CD4-positive, CD25-positive, alpha-beta regulatory T cell (primary cell): ENCODE measurements around the gene ABCA3. TPM values are rescaled to one million over a fixed set of nuclear protein-coding genes. Genes with fewer than 3 reads are reported as not detected.
"Not testable (repeated sequence)": the region's sequence is repeated elsewhere in the genome, so short reads cannot be mapped to it uniquely, and the experiment has no call there.

Experiments
- ATAC-seq, 2 donors: fragments of 150-1000 bp; cut with Tn5 transposase; one replicate each; pipeline ENCODE4 v1.10.0; 2021; ENCODE audit warnings: low read depth in 2 of 2, moderate number of reproducible peaks in 2 of 2, moderate library complexity in 1 of 2
- DNase-seq, 3 donors: peaks; one replicate each; pipeline versions ENCODE4 v3.0.0 to v3.0.0-alpha.2; 2012 to 2022; ENCODE audit warnings: mixed read lengths in 1 of 3
- H3K27ac ChIP-seq: one replicate; pipeline ENCODE4 v1.7.0; 2013; ENCODE audit warnings: mild to moderate bottlenecking, low read length; ENCODE audit not compliant: insufficient read depth, poor library complexity, severe bottlenecking
- H3K27me3 ChIP-seq: one replicate; pipeline ENCODE4 v1.7.0; 2013; ENCODE audit warnings: low read length; ENCODE audit not compliant: control insufficient read depth, insufficient read depth
- H3K36me3 ChIP-seq: one replicate; pipeline ENCODE4 v1.7.0; 2013; ENCODE audit warnings: mild to moderate bottlenecking, low read length, moderate library complexity; ENCODE audit not compliant: control insufficient read depth, insufficient read depth
- H3K4me1 ChIP-seq: 2 replicates; pipeline ENCODE4 v1.7.0; 2013; ENCODE audit warnings: mild to moderate bottlenecking, low read length; ENCODE audit not compliant: insufficient read depth, control insufficient read depth, poor library complexity, severe bottlenecking
- H3K4me3 ChIP-seq: one replicate; pipeline ENCODE4 v1.7.0; 2013; ENCODE audit warnings: low read depth, mild to moderate bottlenecking, low read length, moderate library complexity
- H3K9me3 ChIP-seq, 2 experiments: 1 replicate in 1 of 2; 2 replicates in 1 of 2; pipeline ENCODE4 v1.7.0; 2013; ENCODE audit warnings: low read length in 2 of 2, mild to moderate bottlenecking in 1 of 2, moderate library complexity in 1 of 2; ENCODE audit not compliant: control insufficient read depth in 2 of 2
- H3K27ac Mint-ChIP-seq, 3 donors: one replicate each; pipeline ENCODE4 v1.8.0; 2020 to 2022; ENCODE audit warnings: mild to moderate bottlenecking in 3 of 3, mixed read lengths in 3 of 3, moderate library complexity in 2 of 3
- H3K27me3 Mint-ChIP-seq: one replicate; pipeline ENCODE4 v1.8.0; 2022; ENCODE audit warnings: mild to moderate bottlenecking, mixed read lengths
- H3K36me3 Mint-ChIP-seq: one replicate; pipeline ENCODE4 v1.8.0; 2020; ENCODE audit warnings: mixed read lengths
- H3K4me1 Mint-ChIP-seq, 4 donors: one replicate each; pipeline ENCODE4 v1.8.0; 2020 to 2022; ENCODE audit warnings: mixed read lengths in 4 of 4, mild to moderate bottlenecking in 1 of 4
- H3K4me3 Mint-ChIP-seq, 4 donors: one replicate each; pipeline ENCODE4 v1.8.0; 2020 to 2022; ENCODE audit warnings: mild to moderate bottlenecking in 4 of 4, mixed read lengths in 4 of 4, moderate library complexity in 3 of 4
- H3K9me3 Mint-ChIP-seq, 7 donors: one replicate each; pipeline ENCODE4 v1.8.0; 2020 to 2022; ENCODE audit warnings: mixed read lengths in 7 of 7, mild to moderate bottlenecking in 3 of 7, moderate library complexity in 2 of 7
- polyA plus RNA-seq, 4 donors: library from polyadenylated mRNA; unstranded; fragments of 300-500 nt; fragmentation: Illumina TruSeq; gene quantifications; one replicate each; pipeline ENCODE4 v1.2.3, GENCODE V29; 2021
- total RNA-seq: library from RNA; stranded (reverse); gene quantifications from one replicate; pipeline ENCODE4 v1.2.3, GENCODE V29; 2022

The ABCA3 gene
- total RNA-seq (5.1 TPM), polyA plus RNA-seq (1 to 10 TPM; 1.1 to 2.2 (median 2.0) TPM)

DNA sequence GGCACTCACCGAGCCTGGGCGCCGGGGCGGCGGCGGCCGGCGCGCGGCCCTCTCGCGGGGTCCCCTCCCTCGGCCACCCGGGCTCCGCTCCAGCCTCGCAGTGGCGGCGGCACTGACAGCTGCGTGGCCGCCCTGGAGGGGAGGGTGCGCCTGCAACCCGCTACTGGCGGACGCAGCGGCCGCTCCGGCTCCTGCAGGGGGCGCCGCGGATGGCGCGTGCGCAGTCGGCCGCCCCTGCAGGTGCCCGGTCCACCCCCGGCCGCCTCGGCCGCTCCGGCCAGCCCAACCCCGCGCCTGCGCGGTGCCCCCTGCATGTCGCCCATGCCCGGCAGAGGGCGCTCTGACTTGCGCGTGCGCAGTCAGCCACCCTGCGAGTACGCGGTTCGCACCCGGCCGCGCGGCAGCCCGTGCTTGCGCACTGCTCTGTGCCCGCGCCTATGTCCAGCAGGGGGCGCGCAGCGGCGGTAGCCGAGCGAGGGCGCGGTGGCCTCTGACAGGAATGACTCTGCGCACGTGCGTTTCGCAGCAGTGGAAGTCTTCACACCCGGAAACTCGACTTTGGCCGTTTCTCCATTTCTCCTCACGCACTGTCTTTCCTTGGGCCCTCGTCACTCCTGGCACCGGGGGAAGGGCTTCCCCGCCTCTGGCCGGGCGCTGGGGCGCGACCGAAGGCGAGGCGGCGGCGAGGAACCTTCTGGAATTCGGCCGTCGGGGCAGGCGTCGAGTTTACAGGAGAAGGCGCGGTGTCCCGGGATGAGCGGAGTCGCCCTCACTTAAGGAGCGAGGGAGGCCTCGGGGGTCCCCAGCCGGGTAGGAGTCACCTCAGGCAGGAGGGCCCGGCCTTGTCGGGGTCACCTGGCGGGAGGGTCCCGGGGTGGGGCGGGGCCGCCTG is at the start of gene ABCA3:
TSS of gene ABCA3 (minus strand) at position 165 of the 892 bp plus-strand sequence. CDS start 14,262 bp downstream, outside the sequence.
- H3K27me3 ChIP-seq: peaks cover 2% of the 10 kb centered on the region
- Mint-ChIP-seq H3K36me3 (no peaks in the 10 kb centered on the region), H3K4me1 (peaks cover 0 to 18% (median 12%) of the 10 kb centered on the region in 4 donors), H3K4me3 (peak within 1 kb of the TSS; percentile 84 to 88 (median 88)), H3K27ac (peak within 1 kb of the TSS in 2 of 3 donors; percentile 38 to 65), H3K27me3 (peaks cover 24% of the 10 kb centered on the region), H3K9me3 (peaks cover 0 to 1% (median 0%) of the 10 kb centered on the region in 7 donors)
- peak within 1 kb of the TSS; percentile 48 for H3K4me3 ChIP-seq
- no peaks in the 10 kb centered on the region for H3K9me3 ChIP-seq
- no peak within 1 kb of the TSS for H3K27ac ChIP-seq
- H3K36me3 ChIP-seq: no peaks in the 10 kb centered on the region
- H3K4me1 ChIP-seq: peaks cover 14% of the 10 kb centered on the region
- DNase-seq (peak; percentile 81 to 93 (median 91)), ATAC-seq (peak; percentile 92)

DNA sequence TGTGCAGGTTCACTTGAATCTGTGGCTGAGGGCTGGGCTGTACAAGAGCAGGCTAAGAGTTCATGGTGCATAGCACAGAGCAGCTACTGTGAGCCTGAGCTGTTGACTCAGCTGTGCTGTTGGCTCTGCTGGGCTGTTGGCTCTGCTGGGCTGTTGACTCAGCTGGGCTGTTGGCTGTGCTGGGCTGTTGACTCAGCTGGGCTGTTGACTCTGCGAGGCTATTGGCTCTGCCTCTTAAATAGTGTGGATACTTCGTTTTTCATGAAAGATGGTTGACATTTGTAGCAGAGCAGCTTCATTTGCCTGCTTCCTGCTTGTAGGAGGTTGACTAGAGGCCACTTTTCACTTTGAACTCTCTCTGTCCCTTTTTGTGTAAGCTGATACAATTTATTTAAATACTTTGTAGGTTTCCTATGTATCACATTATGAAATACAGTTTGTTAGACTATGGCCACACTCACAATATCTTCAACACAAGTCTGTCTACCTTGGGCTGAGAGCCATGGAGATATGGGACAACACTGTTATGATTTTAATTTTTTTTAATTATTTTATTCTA is 48.4 kb upstream of the ABCA3 start:
- Histone ChIP-seq H3K4me3 (no peak overlapping the region), H3K4me1 (no peaks in the 10 kb centered on the region), H3K27me3 (peaks cover 4% of the 10 kb centered on the region), H3K9me3 (peaks cover 0 to 2% of the 10 kb centered on the region in 2 experiments), H3K36me3 (no peaks in the 10 kb centered on the region), H3K27ac (no peak overlapping the region)
- no peak for ATAC-seq
- H3K9me3 Mint-ChIP-seq: peaks cover 0 to 6% (median 2%) of the 10 kb centered on the region in 7 donors
- no peak for DNase-seq
- no peak overlapping the region for H3K27ac Mint-ChIP-seq
- no peak overlapping the region for H3K4me3 Mint-ChIP-seq
- H3K36me3 Mint-ChIP-seq: no peaks in the 10 kb centered on the region
- H3K4me1 Mint-ChIP-seq: peaks cover 0 to 4% (median 0%) of the 10 kb centered on the region in 4 donors
- peaks cover 34% of the 10 kb centered on the region for H3K27me3 Mint-ChIP-seq

DNA sequence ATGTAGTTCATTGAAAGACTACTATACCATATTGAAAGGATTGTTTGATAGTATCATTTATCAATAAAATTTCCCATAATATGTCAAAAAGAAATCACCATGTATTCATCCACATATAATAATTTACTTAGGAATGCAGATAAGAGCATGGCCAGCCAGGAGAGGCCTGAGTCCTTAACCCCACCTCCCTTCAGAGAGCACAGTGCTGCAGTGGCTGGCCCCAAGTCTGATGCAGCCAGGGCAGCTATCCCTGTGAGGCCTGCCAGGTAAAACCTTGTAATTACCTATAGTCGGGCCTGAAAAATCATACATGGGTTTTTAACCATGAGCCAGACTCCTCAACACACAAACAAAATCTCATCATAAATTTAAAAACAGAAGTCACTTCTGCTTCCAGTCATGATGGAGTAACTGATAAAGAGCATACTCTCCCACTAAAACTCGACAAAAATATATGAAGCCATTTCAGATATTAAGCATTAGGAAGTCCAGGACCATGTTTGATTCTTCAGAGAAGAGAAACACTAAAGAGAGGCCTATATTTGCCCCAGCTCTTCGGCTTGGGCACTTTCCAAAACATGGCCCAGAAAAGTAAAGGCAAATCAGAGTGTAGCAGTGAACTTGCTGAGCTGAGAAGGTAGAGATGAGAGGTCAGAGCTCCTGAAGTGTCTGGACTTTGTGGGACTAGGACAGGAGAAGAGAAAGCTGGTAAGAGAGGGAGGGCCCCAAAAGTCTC is 47.8 kb upstream of the ABCA3 start:
- Histone ChIP-seq H3K27me3 (peaks cover 4% of the 10 kb centered on the region), H3K36me3 (no peaks in the 10 kb centered on the region), H3K4me3 (no peak overlapping the region), H3K9me3 (peaks cover 0 to 2% of the 10 kb centered on the region in 2 experiments), H3K27ac (no peak overlapping the region), H3K4me1 (no peaks in the 10 kb centered on the region)
- Mint-ChIP-seq H3K27me3 (peaks cover 32% of the 10 kb centered on the region), H3K36me3 (no peaks in the 10 kb centered on the region), H3K4me1 (peaks cover 0 to 4% (median 0%) of the 10 kb centered on the region in 4 donors), H3K4me3 (no peak overlapping the region), H3K27ac (no peak overlapping the region), H3K9me3 (peaks cover 0 to 6% (median 2%) of the 10 kb centered on the region in 7 donors)
- no peak for ATAC-seq
- no peak for DNase-seq

DNA sequence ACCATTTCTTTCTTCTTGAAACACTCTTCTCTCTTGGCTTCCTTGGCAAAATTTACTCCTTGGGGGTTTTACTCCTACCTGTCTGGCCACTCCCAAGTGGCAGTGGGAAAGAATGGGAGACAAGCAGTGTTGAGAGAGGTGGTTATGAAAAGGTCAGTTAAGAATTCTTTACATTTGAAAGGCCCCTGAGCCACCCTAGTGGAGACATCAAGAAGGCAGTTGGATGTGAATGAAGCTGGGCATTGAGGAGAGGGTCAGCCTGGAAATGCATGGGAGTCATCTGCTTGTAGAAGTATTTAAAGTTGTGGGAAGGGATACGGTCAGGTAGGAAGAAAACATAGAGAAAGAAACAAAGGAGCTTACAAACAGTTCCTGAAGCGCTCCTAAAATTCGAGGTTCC is 46.5 kb upstream of the ABCA3 start:
- H3K4me1 Mint-ChIP-seq: peaks cover 0 to 4% (median 0%) of the 10 kb centered on the region in 4 donors
- peaks cover 35% of the 10 kb centered on the region for H3K27me3 Mint-ChIP-seq
- Histone ChIP-seq H3K4me3 (no peak overlapping the region), H3K27me3 (peaks cover 4% of the 10 kb centered on the region), H3K27ac (no peak overlapping the region), H3K4me1 (no peaks in the 10 kb centered on the region), H3K36me3 (no peaks in the 10 kb centered on the region), H3K9me3 (peaks cover 0 to 2% of the 10 kb centered on the region in 2 experiments)
- DNase-seq (no peak), ATAC-seq (no peak)
- H3K9me3 Mint-ChIP-seq: peaks cover 0 to 6% (median 2%) of the 10 kb centered on the region in 7 donors
- no peak overlapping the region for H3K4me3 Mint-ChIP-seq
- no peaks in the 10 kb centered on the region for H3K36me3 Mint-ChIP-seq
- no peak overlapping the region for H3K27ac Mint-ChIP-seq

DNA sequence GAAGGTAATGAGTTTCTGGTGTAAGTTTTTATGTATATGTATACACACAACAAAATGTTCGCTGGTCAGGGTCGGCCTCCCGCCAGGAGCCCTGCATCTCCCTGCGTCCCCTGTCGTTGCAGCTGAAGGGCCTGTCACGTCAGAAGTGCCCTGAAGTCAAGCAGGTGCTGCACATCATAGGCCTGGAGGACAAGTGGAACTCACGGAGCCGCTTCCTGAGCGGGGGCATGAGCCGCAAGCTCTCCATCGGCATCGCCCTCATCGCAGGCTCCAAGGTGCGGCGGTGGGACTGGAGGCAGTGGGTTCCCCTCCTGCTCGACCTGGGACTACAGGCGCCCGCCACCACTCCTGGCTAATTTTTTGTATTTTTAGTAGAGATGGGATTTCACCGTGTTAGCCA is 45.5 kb upstream of the ABCA3 start:
- not testable (repeated sequence) for H3K4me1 Mint-ChIP-seq, ATAC-seq, H3K27ac ChIP-seq, H3K36me3 Mint-ChIP-seq, H3K4me3 Mint-ChIP-seq, H3K27me3 ChIP-seq, H3K27ac Mint-ChIP-seq, DNase-seq, H3K9me3 Mint-ChIP-seq, H3K4me3 ChIP-seq, H3K4me1 ChIP-seq, H3K9me3 ChIP-seq, H3K36me3 ChIP-seq
- peaks cover 38% of the 10 kb centered on the region for H3K27me3 Mint-ChIP-seq

DNA sequence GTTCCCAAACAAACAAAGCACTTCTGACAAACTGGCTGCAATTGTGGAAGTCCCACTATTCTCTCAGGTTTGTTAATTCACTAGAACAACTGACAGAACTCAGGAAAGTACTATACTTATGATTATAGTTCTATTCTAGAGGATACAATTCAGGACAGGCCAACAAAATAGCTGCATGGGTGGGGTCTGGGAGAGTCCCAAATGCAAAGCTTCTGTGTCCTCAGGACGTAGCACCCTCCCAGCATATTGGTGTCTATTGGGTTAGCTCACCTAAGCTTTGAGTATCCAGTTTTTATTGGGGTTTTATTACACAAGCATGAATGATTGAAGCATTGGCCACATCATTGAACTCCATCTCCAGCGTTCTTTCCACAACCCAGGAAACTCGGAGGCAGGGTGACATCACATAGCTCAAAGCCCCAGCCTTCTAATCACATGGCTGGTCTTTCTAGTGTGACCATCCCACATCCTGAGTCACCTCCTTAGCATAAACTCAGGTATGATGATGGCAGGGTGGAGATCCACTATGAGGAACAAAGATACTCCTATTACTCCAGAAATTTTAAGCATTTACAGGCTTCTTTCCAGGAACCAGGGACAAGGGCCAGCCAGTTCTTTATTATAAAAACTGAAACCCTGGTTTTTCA is 44.8 kb upstream of the ABCA3 start:
- H3K9me3 Mint-ChIP-seq: peaks cover 0 to 6% (median 2%) of the 10 kb centered on the region in 7 donors
- H3K27ac Mint-ChIP-seq: no peak overlapping the region
- H3K27ac ChIP-seq: no peak overlapping the region
- peaks cover 4% of the 10 kb centered on the region for H3K27me3 ChIP-seq
- no peak overlapping the region for H3K4me3 Mint-ChIP-seq
- no peak for ATAC-seq
- H3K4me3 ChIP-seq: no peak overlapping the region
- peaks cover 38% of the 10 kb centered on the region for H3K27me3 Mint-ChIP-seq
- H3K4me1 ChIP-seq: no peaks in the 10 kb centered on the region
- H3K9me3 ChIP-seq: peaks cover 0 to 2% of the 10 kb centered on the region in 2 experiments
- H3K4me1 Mint-ChIP-seq: peaks cover 0 to 4% (median 0%) of the 10 kb centered on the region in 4 donors
- H3K36me3 Mint-ChIP-seq: no peaks in the 10 kb centered on the region
- no peaks in the 10 kb centered on the region for H3K36me3 ChIP-seq
- DNase-seq: no peak

DNA sequence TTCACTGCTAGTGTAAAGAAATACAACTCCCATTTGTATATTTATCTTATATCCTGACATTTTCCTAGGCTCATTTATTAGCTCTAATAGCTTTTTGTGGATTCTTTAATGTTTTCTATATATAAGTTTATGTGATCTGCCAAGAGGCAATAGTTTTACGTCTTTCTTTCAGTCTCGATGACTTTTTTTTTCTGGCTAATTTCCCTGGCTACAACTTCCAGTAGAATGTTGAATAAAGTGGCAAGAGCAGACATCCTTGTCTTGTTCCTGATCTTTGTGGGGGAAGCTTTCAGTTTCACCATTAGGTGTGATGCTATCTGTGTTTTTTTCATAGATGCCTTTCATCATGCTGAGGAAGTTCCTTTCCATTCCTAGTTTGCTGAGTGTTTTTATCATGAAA is 43.9 kb upstream of the ABCA3 start:
- no peak overlapping the region for H3K4me3 ChIP-seq
- H3K27ac ChIP-seq: no peak overlapping the region
- H3K9me3 ChIP-seq: peaks cover 0 to 2% of the 10 kb centered on the region in 2 experiments
- ATAC-seq (no peak), DNase-seq (no peak)
- Mint-ChIP-seq H3K36me3 (no peaks in the 10 kb centered on the region), H3K4me3 (no peak overlapping the region), H3K27ac (no peak overlapping the region), H3K4me1 (peaks cover 0 to 4% (median 0%) of the 10 kb centered on the region in 4 donors), H3K9me3 (peaks cover 0 to 6% (median 1%) of the 10 kb centered on the region in 7 donors), H3K27me3 (peaks cover 34% of the 10 kb centered on the region)
- no peaks in the 10 kb centered on the region for H3K4me1 ChIP-seq
- H3K27me3 ChIP-seq: peaks cover 4% of the 10 kb centered on the region
- no peaks in the 10 kb centered on the region for H3K36me3 ChIP-seq
